Ovary (tissue), 9 donors: ENCODE data around the gene SLC20A1. TPM values are rescaled to one million over a fixed set of nuclear protein-coding genes. Genes with fewer than 3 reads are reported as not detected.

ENCODE experiments used
- DNase-seq, 5 donors: peaks; one replicate each; pipeline ENCODE4 v3.0.0-alpha.2; 2019 to 2020
- H3K27ac ChIP-seq, 2 donors: fragments of 200-600 bp; one replicate each; pipeline versions ENCODE4 v1.5.1 to v1.8.0; 2019 to 2022
- H3K27me3 ChIP-seq: fragments of 200-600 bp; one replicate; pipeline ENCODE4 v1.8.0; 2022
- H3K36me3 ChIP-seq: fragments of 200-600 bp; sonication (generic); one replicate; pipeline ENCODE4 v1.5.1; 2019
- H3K4me1 ChIP-seq: one replicate; pipeline ENCODE4 v1.8.1; 2013; ENCODE audit warnings: mild to moderate bottlenecking, moderate library complexity; ENCODE audit not compliant: insufficient read depth
- H3K4me3 ChIP-seq: fragments of 200-600 bp; sonication (generic); one replicate; pipeline ENCODE4 v1.5.1; 2017
- H3K9me3 ChIP-seq, 2 donors: fragments of 200-600 bp in 1 of 2; sonication (generic) in 1 of 2; one replicate each; pipeline versions ENCODE4 v1.5.1 to v1.8.1; 2013 to 2019; ENCODE audit warnings: mild to moderate bottlenecking in 1 of 2, moderate library complexity in 1 of 2
- CTCF ChIP-seq, 3 donors: fragments of 450-650 bp in 2 of 3; fragments of 200-600 bp in 1 of 3; IDR thresholded peaks; one replicate each; pipeline versions ENCODE4 v1.5.1 to v1.8.0; 2016 to 2022; ENCODE audit warnings: antibody characterized with exemption in 3 of 3, mild to moderate bottlenecking in 1 of 3
- EP300 ChIP-seq: sonication (generic); formaldehyde crosslinking; IDR thresholded peaks from one replicate; pipeline ENCODE4 v1.6.1; 2017; ENCODE audit warnings: antibody characterized with exemption
- POLR2A ChIP-seq: fragments of 450-650 bp; IDR thresholded peaks from one replicate; pipeline ENCODE4 v1.6.1; 2017; ENCODE audit warnings: antibody characterized with exemption, mild to moderate bottlenecking, moderate library complexity
- WGBS, 3 donors: extraction: QIAGEN DNeasy Blood & Tissue Kit in 1 of 3; methylation state at CpG; one replicate each; pipeline versions ENCODE4 v1.1.5 to v1.1.7; 2013 to 2017; 5-methylcytosine and 5-hydroxymethylcytosine counted together
- intact Hi-C, 4 donors: fragments of 100-400 bp; cut with DNase I; formaldehyde crosslinking; loops; one replicate each; pipeline versions ENCODE4 v1.11.0 to v1.15.1; 2022 to 2023
- polyA plus RNA-seq, 2 donors: library from polyadenylated mRNA; stranded (reverse); fragments of 200-250 nt in 1 of 2; fragments of 350-450 nt in 1 of 2; fragmentation: Illumina TruSeq in 1 of 2; extraction: RNeasy Lipid Tissue Mini Kit (QIAGEN cat#74804) in 1 of 2; gene quantifications; one replicate each; pipeline ENCODE4 v1.2.3, GENCODE V29; 2013 to 2014
- total RNA-seq, 7 donors: library from RNA; depleted of rRNA in 2 of 7; stranded (reverse); fragments of >200 nt in 2 of 7; fragmentation: NEBNext Ultra II Directional in 3 of 7; extraction: Animal tissue kit (Norgen Biotek cat#: 25700) in 3 of 7; gene quantifications; one replicate each; pipeline versions ENCODE4 v1.1.0 to v1.2.4, GENCODE V29; 2016 to 2023
- donor health status: DM: no; HTN: no; CAD: no; lungs with moderate emphysema.
- donor health status: DM: no; HTN: no; CAD: no.
- donor health status: Bipolar disorder and iron deficiency.
- donor health status: DM: yes; HTN: yes; CAD: no.
- donor health status: DM: no; HTN: no; CAD: no.
- donor health status: DM: yes; HTN: yes; CAD: no.

The SLC20A1 gene
- total and polyA plus RNA-seq, 9 donors: 8.2 to 49.9 (median 19.9) TPM

DNA sequence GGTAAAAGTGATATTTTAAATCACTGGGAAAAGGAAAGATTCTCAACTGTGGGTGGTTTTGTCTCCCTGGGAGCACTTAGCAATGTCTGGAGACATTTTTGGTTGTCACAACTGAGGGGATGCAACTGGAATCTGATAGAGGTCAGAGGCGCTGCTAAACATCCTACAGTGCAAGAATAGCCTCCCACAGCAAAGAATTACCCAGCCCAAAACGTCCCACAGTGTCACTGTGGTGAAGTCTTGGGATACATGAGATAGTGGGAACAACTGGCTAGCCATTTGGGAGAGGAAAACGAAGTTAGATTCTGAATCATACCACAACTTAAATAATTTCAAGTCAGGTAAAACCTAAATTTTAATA, 38.7 kb downstream of the SLC20A1 start:
- TF ChIP-seq EP300 (no peak), CTCF (IDR thresholded peaks at IDR 0.05) (no peak), POLR2A (no peak)
- Histone ChIP-seq H3K4me1 (no peaks in the 10 kb centered on the region), H3K27me3 (no peaks in the 10 kb centered on the region), H3K9me3 (no peaks in the 10 kb centered on the region), H3K27ac (no peak overlapping the region), H3K36me3 (no peaks in the 10 kb centered on the region), H3K4me3 (no peak overlapping the region)
- no peak for DNase-seq
- 46 to 54% (median 52%) methylated on average over 3 of the region's 3 CpGs for WGBS, 3 donors
- intact Hi-C loops: no loop called here

DNA sequence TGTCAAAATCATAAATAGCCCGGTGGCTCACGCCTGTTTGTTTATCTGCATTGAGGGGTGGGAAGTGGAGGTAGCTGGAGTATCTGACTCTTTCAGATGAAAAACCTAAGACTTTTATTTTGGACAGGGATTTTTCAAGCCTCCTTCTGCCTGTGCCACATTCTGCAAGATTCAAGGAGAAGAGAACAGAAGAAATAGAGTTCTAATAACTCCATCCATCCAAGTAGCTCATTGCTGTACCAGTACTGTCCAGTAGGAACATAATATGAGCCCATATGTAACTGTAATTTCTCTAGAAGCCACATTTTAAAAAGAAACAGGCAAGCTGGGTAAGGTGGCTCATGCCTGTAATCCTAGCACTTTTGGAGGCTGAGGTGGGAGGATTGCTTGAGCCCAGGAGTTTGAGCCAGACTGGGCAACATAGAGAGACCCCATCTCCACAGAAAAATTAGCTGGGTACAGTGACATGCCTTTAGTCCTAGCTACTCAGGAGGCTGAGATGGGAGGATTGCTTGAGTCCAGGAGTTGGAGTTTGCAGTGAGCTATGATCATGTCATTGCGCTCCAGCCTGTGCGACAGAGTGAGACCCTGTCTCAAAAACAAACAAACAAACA, 39.6 kb downstream of the SLC20A1 start:
- Histone ChIP-seq H3K9me3 (no peaks in the 10 kb centered on the region), H3K36me3 (no peaks in the 10 kb centered on the region), H3K4me3 (no peak overlapping the region), H3K27ac (no peak overlapping the region), H3K27me3 (no peaks in the 10 kb centered on the region), H3K4me1 (no peaks in the 10 kb centered on the region)
- no peak for DNase-seq
- TF ChIP-seq CTCF (IDR thresholded peaks at IDR 0.05) (no peak), EP300 (no peak), POLR2A (no peak)
- 72 to 80% (median 77%) methylated on average over 4 of the region's 4 CpGs for WGBS, 3 donors
- intact Hi-C loops: no loop called here

DNA sequence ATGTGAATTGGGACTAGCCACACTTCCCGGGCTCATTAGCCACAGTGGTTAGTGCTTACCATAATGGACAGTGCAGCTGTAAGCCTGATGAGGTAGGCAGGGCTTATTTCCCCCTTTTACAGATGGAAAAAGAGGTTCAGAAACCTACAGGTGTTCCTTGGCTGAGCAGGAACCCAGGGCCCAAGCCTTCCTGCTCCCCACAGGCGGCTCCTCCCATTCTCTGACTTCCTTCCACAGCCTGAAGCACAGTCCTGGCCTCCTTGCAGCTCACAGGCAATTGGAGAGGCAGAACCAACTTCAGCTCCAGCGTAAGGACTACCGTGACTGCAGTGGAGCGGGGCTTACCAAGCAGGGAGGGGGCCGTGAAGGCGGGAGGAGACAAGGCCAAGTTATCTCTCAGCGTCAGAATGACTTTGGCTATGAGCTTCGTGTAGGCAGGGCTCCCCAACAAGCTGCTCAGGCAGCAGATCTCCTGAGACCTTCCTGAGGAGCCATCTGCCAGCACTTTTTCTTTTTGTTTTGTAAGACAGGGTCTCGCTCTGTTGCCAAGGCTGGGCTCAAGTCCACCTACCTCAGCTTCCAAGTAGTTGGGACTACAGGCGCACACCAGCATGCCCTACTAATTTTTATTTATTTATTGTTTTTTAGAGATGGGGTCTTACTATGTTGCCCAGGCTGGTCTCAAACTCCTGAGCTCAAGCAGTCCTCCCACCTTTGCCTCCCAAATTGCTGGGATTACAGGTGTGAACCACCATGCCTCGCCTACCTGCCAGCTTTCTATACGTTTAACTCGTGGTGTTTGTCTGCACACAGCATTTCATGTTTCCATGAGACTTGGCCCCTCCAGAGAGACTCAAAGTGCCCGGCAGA, 40.8 kb downstream of the SLC20A1 start:
- WGBS, 3 donors: 64 to 70% (median 65%) methylated on average over 15 of the region's 15 CpGs
- intact Hi-C loops: no loop called here

GRCh38 chr2:112687522-112687921, 41.8 kb downstream of the SLC20A1 start:
- Histone ChIP-seq H3K36me3 (no peaks in the 10 kb centered on the region), H3K9me3 (no peaks in the 10 kb centered on the region), H3K4me1 (no peaks in the 10 kb centered on the region), H3K27me3 (no peaks in the 10 kb centered on the region), H3K4me3 (no peak overlapping the region), H3K27ac (no peak overlapping the region)
- WGBS, 3 donors: 56 to 65% (median 62%) methylated on average over 6 of the region's 6 CpGs
- no peak for DNase-seq
- no peak for TF ChIP-seq CTCF (IDR thresholded peaks at IDR 0.05)
- no peak for TF ChIP-seq EP300
- no peak for TF ChIP-seq POLR2A
- intact Hi-C loops: no loop called here

More for the DNA sequence above, 40.8 kb downstream of the SLC20A1 start:
- no peaks in the 10 kb centered on the region for H3K36me3 ChIP-seq
- H3K27ac ChIP-seq: no peak overlapping the region
- TF ChIP-seq POLR2A: no peak
- TF ChIP-seq CTCF (IDR thresholded peaks at IDR 0.05): no peak
- TF ChIP-seq EP300: no peak
- no peaks in the 10 kb centered on the region for H3K4me1 ChIP-seq
- H3K27me3 ChIP-seq: no peaks in the 10 kb centered on the region
- DNase-seq: no peak
- H3K9me3 ChIP-seq: no peaks in the 10 kb centered on the region
- no peak overlapping the region for H3K4me3 ChIP-seq
